Fibroblast of upper back skin (primary cell): ENCODE measurements around the gene INSL3.
"Not testable (repeated sequence)": the region's sequence is repeated elsewhere in the genome, so short reads cannot be mapped to it uniquely, and the experiment has no call there.

Source experiments
- DNase-seq: peaks from one replicate; pipeline ENCODE4 v3.0.0-alpha.2; 2013

Gene INSL3

GRCh38 chr19:17778968-17779929 lies 42.1 kb downstream of the INSL3 start:
- DNase-seq: peak; percentile 27

- peak; percentile 26 for DNase-seq
Measured at GRCh38 chr19:17778251-17778967, 42.9 kb downstream of the INSL3 start.

DNA sequence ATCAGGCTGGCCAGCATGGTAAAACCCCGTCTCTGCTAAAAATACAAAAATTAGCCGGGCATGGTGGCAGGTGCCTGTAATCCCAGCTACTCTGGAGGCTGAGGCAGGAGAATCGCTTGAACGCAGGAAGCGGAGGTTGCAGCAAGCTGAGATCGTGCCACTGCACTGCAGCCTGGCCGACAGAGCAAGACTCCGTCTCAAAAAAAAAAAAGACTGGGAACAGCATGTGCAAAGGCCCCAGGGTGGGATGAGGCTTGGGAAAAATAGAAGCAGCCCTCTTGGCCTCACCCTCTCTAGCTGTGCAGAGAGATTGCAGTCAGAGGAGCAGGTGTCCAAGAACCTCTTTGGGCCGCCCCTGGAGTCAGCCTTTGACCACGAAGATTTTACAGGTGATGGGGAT lies 43.5 kb downstream of the INSL3 start:
- DNase-seq: not testable (repeated sequence)

- no peak for DNase-seq
Measured at GRCh38 chr19:17775991-17776803, 45.1 kb downstream of the INSL3 start.

- no peak for DNase-seq
Measured at GRCh38 chr19:17775245-17775927, 45.9 kb downstream of the INSL3 start.

GRCh38 chr19:17772172-17772571 lies 49.1 kb downstream of the INSL3 start:
- DNase-seq: no peak

DNA sequence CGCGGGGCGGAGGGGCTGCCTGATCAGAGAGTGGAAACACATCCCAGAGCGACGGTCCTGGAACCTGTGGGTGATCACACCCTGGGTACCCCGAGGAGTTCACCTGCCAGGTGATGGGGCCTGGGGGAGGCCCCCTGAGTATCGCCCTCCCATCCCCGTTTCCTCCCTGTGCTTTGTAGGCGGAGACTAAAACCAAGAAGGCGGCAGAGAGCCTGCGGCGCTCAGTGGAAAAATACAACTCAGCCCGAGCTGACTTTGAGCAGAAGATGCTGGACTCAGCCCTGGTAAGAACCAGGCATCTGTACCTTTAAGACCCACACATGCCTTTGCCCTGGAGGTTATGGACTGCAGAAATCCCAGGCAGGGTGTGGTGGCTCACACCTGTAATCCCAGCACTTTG lies 50.7 kb downstream of the INSL3 start:
- no peak for DNase-seq

DNA sequence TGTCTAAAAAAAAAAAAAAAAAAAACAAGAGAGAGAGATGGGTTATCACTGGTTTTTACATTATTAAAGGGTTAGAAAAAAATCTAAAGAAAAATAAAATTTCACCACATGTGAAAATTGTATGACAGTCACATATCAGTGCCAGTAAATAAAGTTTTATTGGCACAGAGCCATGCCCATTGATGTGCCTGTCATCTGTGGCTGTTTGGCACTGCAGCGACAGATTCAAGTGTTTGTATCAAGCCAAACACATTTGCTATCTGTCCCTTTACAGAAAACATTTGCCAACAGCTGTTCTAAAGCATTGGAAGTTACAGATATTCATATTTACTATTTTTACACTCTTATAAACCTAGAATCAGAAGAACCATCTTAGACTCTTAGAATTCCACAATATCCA lies 53.8 kb downstream of the INSL3 start:
- DNase-seq: no peak

DNA sequence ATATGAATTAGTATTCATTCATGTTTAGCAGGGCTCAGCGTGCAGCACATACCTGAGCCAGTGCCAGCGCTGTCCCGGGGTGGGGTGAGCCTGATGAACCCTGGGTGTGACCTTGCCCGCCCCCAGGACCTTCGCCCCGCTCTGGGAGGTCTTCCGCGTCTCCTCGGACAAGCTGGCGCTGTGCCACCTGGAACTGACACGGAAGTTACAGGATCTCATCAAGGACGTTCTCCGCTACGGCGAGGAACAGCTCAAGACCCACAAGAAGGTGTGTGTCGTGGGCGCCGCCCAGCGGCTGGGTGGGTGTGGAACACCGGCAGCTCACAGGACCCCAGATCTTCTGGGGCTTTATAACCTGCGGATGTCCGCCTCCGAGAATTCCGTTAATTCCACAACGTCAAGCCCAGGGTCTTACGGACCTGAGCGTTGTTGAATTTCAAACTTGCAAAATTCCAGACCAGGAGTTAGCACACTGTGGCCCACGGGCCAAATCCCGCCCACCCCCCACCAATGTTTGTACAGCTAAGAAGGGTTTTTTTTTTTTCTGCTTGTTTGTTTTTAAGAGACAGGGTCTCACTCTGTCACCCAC lies 54.7 kb downstream of the INSL3 start:
- peak; percentile 74 for DNase-seq
